Activated naive CD4-positive, alpha-beta T cell treated with anti-CD3 and anti-CD28 coated beads, Interleukin-2, amount 50 U/mL, for 24 hours (primary cell): ENCODE results near the gene MVP.

ENCODE experiments used
- H3K27ac Mint-ChIP-seq: one replicate; pipeline ENCODE4 v1.8.0; 2021; ENCODE audit warnings: mild to moderate bottlenecking, mixed read lengths
- H3K27me3 Mint-ChIP-seq: one replicate; pipeline ENCODE4 v1.8.0; 2021; ENCODE audit warnings: mixed read lengths
- H3K36me3 Mint-ChIP-seq: one replicate; pipeline ENCODE4 v1.8.0; 2021; ENCODE audit warnings: mixed read lengths
- H3K4me1 Mint-ChIP-seq: one replicate; pipeline ENCODE4 v1.8.0; 2021; ENCODE audit warnings: mixed read lengths
- H3K4me3 Mint-ChIP-seq: one replicate; pipeline ENCODE4 v1.8.0; 2021; ENCODE audit warnings: mild to moderate bottlenecking, mixed read lengths
- H3K9me3 Mint-ChIP-seq: one replicate; pipeline ENCODE4 v1.8.0; 2021; ENCODE audit warnings: mixed read lengths

The MVP gene

GRCh38 chr16:29842732-29843346 lies 22.6 kb downstream of the MVP start:
- Mint-ChIP-seq H3K27me3 (no peaks in the 10 kb centered on the region), H3K4me3 (no peak overlapping the region), H3K36me3 (peaks cover 6% of the 10 kb centered on the region), H3K4me1 (no peaks in the 10 kb centered on the region), H3K9me3 (no peaks in the 10 kb centered on the region), H3K27ac (peak overlapping the region; percentile 62)

- Mint-ChIP-seq H3K36me3 (peaks cover 6% of the 10 kb centered on the region), H3K27me3 (no peaks in the 10 kb centered on the region), H3K4me3 (no peak overlapping the region), H3K4me1 (peaks cover 5% of the 10 kb centered on the region), H3K27ac (no peak overlapping the region), H3K9me3 (no peaks in the 10 kb centered on the region)
Measured at GRCh38 chr16:29843931-29844330, 23.7 kb downstream of the MVP start.

GRCh38 chr16:29844575-29845331 lies 24.5 kb downstream of the MVP start:
- no peak overlapping the region for H3K4me3 Mint-ChIP-seq
- no peaks in the 10 kb centered on the region for H3K27me3 Mint-ChIP-seq
- H3K4me1 Mint-ChIP-seq, result peaks cover 5% of the 10 kb centered on the region
- peaks cover 6% of the 10 kb centered on the region for H3K36me3 Mint-ChIP-seq
- peak overlapping the region; percentile 80 for H3K27ac Mint-ChIP-seq
- H3K9me3 Mint-ChIP-seq, result no peaks in the 10 kb centered on the region

DNA sequence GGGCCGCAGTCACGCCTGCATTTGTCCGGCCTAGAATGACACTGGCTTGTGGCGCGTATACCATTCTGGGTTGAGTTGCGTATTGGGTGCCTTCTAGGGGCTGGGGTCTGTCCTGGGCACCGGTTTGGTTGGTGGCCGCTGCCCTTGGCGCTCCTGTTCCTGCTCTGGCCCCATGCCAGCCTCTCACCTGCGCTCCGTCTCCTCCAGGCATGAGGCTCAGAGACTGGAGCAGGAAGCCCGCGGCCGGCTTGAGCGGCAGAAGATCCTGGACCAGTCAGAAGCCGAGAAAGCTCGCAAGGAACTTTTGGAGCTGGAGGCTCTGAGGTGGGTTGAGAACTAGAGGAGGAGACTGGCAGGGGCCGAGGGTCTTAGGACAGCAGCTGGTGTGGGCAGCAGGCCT lies 25.4 kb downstream of the MVP start:
- no peaks in the 10 kb centered on the region for H3K9me3 Mint-ChIP-seq
- peaks cover 5% of the 10 kb centered on the region for H3K4me1 Mint-ChIP-seq
- no peaks in the 10 kb centered on the region for H3K27me3 Mint-ChIP-seq
- no peak overlapping the region for H3K4me3 Mint-ChIP-seq
- H3K36me3 Mint-ChIP-seq, result peaks cover 6% of the 10 kb centered on the region
- peak overlapping the region; percentile 80 for H3K27ac Mint-ChIP-seq

- Mint-ChIP-seq H3K9me3 (no peaks in the 10 kb centered on the region), H3K27ac (peak overlapping the region; percentile 41), H3K4me3 (no peak overlapping the region), H3K27me3 (no peaks in the 10 kb centered on the region), H3K36me3 (peaks cover 6% of the 10 kb centered on the region), H3K4me1 (peaks cover 5% of the 10 kb centered on the region)
Measured at GRCh38 chr16:29848420-29849297, 28.4 kb downstream of the MVP start.

DNA sequence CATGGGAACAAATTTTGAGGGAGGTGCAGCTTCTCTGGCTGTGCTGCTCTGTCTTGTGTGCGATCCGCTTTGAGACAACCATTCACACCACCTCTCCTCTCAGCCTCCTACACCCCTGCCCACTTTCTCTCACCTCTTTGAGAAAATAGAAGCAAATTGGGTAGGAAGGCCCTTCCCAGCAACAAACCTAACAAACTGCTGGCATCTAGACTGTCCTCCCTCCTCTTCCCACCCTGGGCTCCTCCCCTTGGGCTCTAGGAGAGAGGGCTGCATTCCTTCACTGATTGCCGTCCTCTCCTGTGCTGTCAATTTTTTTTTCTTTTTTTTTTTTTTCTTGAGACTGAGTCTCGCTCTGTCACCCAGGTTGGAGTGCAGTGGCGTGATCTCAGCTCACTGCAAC lies 29.2 kb downstream of the MVP start:
- H3K4me1 Mint-ChIP-seq, result peaks cover 5% of the 10 kb centered on the region
- H3K27ac Mint-ChIP-seq, result peak overlapping the region; percentile 30
- H3K36me3 Mint-ChIP-seq, result peaks cover 4% of the 10 kb centered on the region
- H3K9me3 Mint-ChIP-seq, result no peaks in the 10 kb centered on the region
- H3K4me3 Mint-ChIP-seq, result no peak overlapping the region
- H3K27me3 Mint-ChIP-seq, result no peaks in the 10 kb centered on the region

GRCh38 chr16:29850998-29851397 lies 30.7 kb downstream of the MVP start:
- H3K9me3 Mint-ChIP-seq, result no peaks in the 10 kb centered on the region
- peaks cover 5% of the 10 kb centered on the region for H3K4me1 Mint-ChIP-seq
- H3K4me3 Mint-ChIP-seq, result no peak overlapping the region
- no peak overlapping the region for H3K27ac Mint-ChIP-seq
- H3K27me3 Mint-ChIP-seq, result no peaks in the 10 kb centered on the region
- H3K36me3 Mint-ChIP-seq, result no peaks in the 10 kb centered on the region

DNA sequence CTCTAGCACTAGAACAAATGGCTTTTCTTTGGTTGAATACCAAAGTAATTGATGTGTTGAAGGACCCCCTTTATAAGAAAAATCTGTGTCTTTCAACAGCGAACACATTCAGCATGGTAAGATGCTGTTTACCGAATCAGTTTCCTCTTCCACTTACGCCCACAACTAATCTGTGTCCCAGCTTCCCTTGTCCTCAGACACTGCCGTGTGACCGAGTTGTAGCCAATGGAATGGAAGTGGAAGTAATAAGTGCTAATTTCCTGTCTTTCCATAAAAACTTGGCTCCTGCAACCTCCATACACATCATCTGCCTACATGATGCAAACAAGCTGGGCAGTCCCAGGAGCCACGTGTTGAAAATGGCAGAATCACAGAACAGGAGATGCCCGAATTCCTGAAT lies 32.4 kb downstream of the MVP start:
- H3K27me3 Mint-ChIP-seq, result no peaks in the 10 kb centered on the region
- peaks cover 5% of the 10 kb centered on the region for H3K4me1 Mint-ChIP-seq
- H3K4me3 Mint-ChIP-seq, result no peak overlapping the region
- H3K36me3 Mint-ChIP-seq, result no peaks in the 10 kb centered on the region
- H3K27ac Mint-ChIP-seq, result no peak overlapping the region
- no peaks in the 10 kb centered on the region for H3K9me3 Mint-ChIP-seq

DNA sequence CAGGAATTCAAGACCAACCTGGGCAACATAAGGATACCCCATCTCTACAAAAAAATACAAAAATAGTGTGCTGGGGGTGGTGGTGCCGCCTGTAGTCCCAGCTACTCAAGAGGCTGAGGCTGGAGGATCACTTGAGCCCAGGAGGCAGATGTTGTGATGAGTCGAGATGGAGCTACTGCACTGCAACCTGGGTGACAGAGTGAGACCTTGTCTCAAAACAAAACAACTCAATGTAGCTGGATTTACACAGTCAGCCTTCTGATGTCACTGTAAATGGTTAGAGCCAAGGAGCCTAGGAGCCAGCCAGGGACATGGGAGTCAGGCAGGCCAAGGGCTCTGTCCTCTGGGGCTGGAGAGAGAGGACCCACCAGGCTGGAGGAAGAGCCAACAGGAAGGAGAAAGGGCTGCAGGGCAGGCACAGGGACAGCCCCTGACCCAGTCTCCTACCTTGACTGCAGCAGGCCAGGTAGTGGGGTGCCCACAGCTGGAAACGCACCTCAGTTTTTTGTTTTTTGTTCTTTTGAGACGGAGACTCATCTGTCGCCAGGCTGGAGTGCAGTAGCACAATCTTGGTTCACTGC lies 34.3 kb downstream of the MVP start:
- no peaks in the 10 kb centered on the region for H3K9me3 Mint-ChIP-seq
- H3K27ac Mint-ChIP-seq, result no peak overlapping the region
- H3K4me1 Mint-ChIP-seq, result no peaks in the 10 kb centered on the region
- H3K36me3 Mint-ChIP-seq, result peaks cover 2% of the 10 kb centered on the region
- H3K27me3 Mint-ChIP-seq, result no peaks in the 10 kb centered on the region
- H3K4me3 Mint-ChIP-seq, result no peak overlapping the region

DNA sequence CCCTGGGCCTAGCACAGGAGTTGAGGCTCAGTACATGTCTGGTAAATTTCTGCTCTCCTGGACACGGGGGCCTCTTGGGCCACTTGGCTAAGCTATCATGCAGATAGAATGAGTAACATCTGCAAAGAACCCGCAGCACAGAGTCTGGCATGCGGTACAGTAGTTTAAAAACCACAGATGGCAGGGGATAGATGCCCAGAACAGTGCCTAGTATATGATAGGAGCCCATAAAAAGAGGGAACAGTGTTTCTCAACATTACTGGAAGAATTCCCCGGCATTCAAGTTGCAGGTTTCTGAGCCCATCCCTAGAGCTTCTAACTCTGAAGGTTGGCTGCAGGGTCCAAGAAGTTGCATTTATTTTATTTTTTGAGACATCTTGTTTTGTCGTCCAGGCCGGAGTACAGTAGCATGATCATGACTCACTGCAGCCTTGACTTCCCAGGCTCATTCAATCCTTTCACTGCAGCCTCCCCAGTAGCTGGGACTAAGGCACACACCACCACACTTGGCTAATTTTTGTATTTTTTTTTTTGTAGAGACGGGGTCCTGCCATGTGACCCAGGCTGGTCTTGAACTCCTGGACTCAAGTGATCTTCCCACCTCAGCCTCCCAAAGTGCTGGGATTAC lies 37.0 kb downstream of the MVP start:
- peaks cover 4% of the 10 kb centered on the region for H3K36me3 Mint-ChIP-seq
- H3K9me3 Mint-ChIP-seq, result no peaks in the 10 kb centered on the region
- H3K4me1 Mint-ChIP-seq, result peaks cover 16% of the 10 kb centered on the region
- no peaks in the 10 kb centered on the region for H3K27me3 Mint-ChIP-seq
- no peak overlapping the region for H3K27ac Mint-ChIP-seq
- no peak overlapping the region for H3K4me3 Mint-ChIP-seq

- Mint-ChIP-seq H3K27ac (no peak overlapping the region), H3K4me3 (no peak overlapping the region), H3K27me3 (no peaks in the 10 kb centered on the region), H3K4me1 (peaks cover 16% of the 10 kb centered on the region), H3K9me3 (no peaks in the 10 kb centered on the region), H3K36me3 (peaks cover 4% of the 10 kb centered on the region)
Measured at GRCh38 chr16:29858149-29858849, 38.0 kb downstream of the MVP start.

DNA sequence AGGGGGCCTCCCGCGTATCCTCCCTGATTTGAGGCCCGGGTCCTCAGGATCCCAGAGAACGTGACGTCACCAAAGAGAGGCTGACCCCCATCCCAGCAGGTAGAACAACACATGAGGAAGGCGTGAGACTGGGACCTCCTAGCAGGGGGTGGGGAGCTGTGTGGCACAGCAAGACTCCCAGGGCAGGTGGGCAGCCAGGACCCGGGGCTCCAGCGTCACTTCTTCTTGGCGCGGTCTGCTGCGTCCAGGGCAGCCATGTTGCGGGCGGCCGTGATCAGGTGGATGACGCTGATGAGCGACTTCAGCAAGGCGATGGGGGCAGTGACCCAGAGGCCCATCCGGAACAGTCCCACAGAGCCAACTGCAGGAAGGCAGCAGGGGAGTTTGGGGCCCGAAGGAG lies 38.7 kb downstream of the MVP start:
- Mint-ChIP-seq H3K27ac (no peak overlapping the region), H3K36me3 (peaks cover 4% of the 10 kb centered on the region), H3K27me3 (no peaks in the 10 kb centered on the region), H3K4me1 (peaks cover 20% of the 10 kb centered on the region), H3K9me3 (no peaks in the 10 kb centered on the region), H3K4me3 (no peak overlapping the region)

- H3K27me3 Mint-ChIP-seq, result no peaks in the 10 kb centered on the region
- H3K27ac Mint-ChIP-seq, result no peak overlapping the region
- H3K4me3 Mint-ChIP-seq, result peak overlapping the region; percentile 82
- H3K36me3 Mint-ChIP-seq, result peaks cover 4% of the 10 kb centered on the region
- no peaks in the 10 kb centered on the region for H3K9me3 Mint-ChIP-seq
- peaks cover 20% of the 10 kb centered on the region for H3K4me1 Mint-ChIP-seq
Measured at GRCh38 chr16:29860218-29860617, 40.0 kb downstream of the MVP start.

- Mint-ChIP-seq H3K36me3 (peaks cover 4% of the 10 kb centered on the region), H3K27me3 (no peaks in the 10 kb centered on the region), H3K27ac (peak overlapping the region; percentile 94), H3K9me3 (no peaks in the 10 kb centered on the region), H3K4me3 (peak overlapping the region; percentile 99), H3K4me1 (peaks cover 20% of the 10 kb centered on the region)
Measured at GRCh38 chr16:29862383-29862883, 42.2 kb downstream of the MVP start.
